Spleen (tissue), 7 donors: Measurements from ENCODE around the gene SIDT1.

Experiments used
- POLR2A ChIP-seq, 3 donors: fragments of 450-650 bp; IDR thresholded peaks; one replicate each; pipeline ENCODE4 v1.5.1; 2017; ENCODE audit warnings: antibody characterized with exemption in 3 of 3, mild to moderate bottlenecking in 1 of 3
- POLR2AphosphoS5 ChIP-seq, 3 donors: sonication (generic); formaldehyde crosslinking; IDR thresholded peaks; one replicate each; pipeline ENCODE4 v1.5.1; 2017; ENCODE audit warnings: antibody characterized with exemption in 3 of 3
- TF ChIP-seq, protein P1 (sequence below), 11 experiments: fragments of 200-600 bp in 7 of 11; fragments of 450-650 bp in 4 of 11; sonication (generic) in 4 of 11; IDR thresholded peaks in 8 of 11; conservative IDR thresholded peaks in 3 of 11; 1 replicate in 7 of 11; 2 replicates in 4 of 11; pipeline versions ENCODE4 v1.4.0 to v1.8.0; 2016 to 2021; ENCODE audit warnings: antibody characterized with exemption in 11 of 11, inconsistent platforms in 4 of 11, mild to moderate bottlenecking in 1 of 11
- donor health status: DM: no; HTN: no; CAD: no; lungs with moderate emphysema.
- donor health status: DM: no; HTN: no; CAD: no.
- donor health status: DM: no; HTN: no; CAD: no.

DNA sequence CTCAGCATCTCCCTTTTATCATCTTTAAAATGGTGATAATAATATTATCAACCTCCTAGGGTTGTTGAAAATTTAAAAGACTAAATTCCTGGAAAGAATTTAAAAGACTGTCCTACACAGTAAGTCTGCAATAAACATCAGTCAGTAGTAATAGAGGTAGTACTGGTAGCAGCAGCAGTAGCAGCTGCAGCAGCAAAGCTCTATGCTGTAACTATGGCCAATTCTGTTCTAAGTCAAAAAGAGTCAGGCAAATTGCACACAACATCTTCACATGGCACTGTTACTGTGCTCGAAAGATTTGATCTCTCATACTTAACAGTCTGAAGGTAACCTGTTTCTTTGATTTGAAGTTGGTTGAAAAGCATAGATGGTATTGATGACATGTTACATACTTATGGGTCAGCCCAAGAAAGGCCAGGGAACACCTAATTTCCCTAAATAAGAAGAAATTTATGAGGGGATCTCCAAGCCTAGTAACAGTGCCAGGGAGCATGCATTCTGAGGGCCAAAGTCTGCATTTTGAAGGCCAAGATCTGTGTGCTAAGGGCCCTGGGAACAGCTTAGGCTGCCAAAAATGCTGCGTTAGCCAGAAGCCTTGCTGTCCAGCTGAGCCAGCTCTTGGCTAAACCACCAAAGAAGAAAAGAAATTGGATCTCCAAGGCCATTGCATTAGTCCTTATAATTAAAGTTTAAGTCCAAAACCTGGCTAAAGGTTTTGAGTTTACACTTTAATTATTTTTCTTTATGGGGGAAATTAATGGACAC is 68.2 kb downstream of the SIDT1 start:
- TF ChIP-seq, protein P1, sequence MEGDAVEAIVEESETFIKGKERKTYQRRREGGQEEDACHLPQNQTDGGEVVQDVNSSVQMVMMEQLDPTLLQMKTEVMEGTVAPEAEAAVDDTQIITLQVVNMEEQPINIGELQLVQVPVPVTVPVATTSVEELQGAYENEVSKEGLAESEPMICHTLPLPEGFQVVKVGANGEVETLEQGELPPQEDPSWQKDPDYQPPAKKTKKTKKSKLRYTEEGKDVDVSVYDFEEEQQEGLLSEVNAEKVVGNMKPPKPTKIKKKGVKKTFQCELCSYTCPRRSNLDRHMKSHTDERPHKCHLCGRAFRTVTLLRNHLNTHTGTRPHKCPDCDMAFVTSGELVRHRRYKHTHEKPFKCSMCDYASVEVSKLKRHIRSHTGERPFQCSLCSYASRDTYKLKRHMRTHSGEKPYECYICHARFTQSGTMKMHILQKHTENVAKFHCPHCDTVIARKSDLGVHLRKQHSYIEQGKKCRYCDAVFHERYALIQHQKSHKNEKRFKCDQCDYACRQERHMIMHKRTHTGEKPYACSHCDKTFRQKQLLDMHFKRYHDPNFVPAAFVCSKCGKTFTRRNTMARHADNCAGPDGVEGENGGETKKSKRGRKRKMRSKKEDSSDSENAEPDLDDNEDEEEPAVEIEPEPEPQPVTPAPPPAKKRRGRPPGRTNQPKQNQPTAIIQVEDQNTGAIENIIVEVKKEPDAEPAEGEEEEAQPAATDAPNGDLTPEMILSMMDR (IDR thresholded peaks at IDR 0.05 in 8 of 11, conservative IDR thresholded peaks at IDR 0.05 in 3 of 11): no peak
- TF ChIP-seq POLR2AphosphoS5 (IDR thresholded peaks at IDR 0.05) (no peak), POLR2A (IDR thresholded peaks at IDR 0.05) (no peak)
